Suprapubic skin (tissue), 4 donors: ENCODE results near the gene BDKRB2. TPM values are rescaled to one million over a fixed set of nuclear protein-coding genes. Genes with fewer than 3 reads are reported as not detected.

Source experiments
- DNase-seq, 2 donors: peaks; one replicate each; pipeline ENCODE4 v3.0.0-alpha.2; 2019; ENCODE audit warnings: low spot score in 2 of 2
- H3K27ac ChIP-seq: fragments of 200-600 bp; sonication (generic); one replicate; pipeline ENCODE4 v1.5.1; 2019
- H3K27me3 ChIP-seq: fragments of 200-600 bp; sonication (generic); one replicate; pipeline ENCODE4 v1.5.1; 2019
- H3K36me3 ChIP-seq: fragments of 200-600 bp; sonication (generic); one replicate; pipeline ENCODE4 v1.5.1; 2019
- H3K4me1 ChIP-seq: fragments of 200-600 bp; sonication (generic); one replicate; pipeline ENCODE4 v1.5.1; 2019
- H3K4me3 ChIP-seq: fragments of 200-600 bp; sonication (generic); one replicate; pipeline ENCODE4 v1.5.1; 2019; ENCODE audit warnings: mild to moderate bottlenecking
- H3K9me3 ChIP-seq: fragments of 200-600 bp; sonication (generic); one replicate; pipeline ENCODE4 v1.5.1; 2019
- CTCF ChIP-seq, 2 donors: fragments of 200-600 bp in 1 of 2; fragments of 450-650 bp in 1 of 2; sonication (generic) in 1 of 2; IDR thresholded peaks; one replicate each; pipeline ENCODE4 v1.5.1; 2016 to 2019; ENCODE audit warnings: antibody characterized with exemption in 2 of 2, mild to moderate bottlenecking in 1 of 2, moderate library complexity in 1 of 2
- EP300 ChIP-seq: sonication (generic); formaldehyde crosslinking; IDR thresholded peaks from one replicate; pipeline ENCODE4 v1.6.1; 2017; ENCODE audit warnings: antibody characterized with exemption
- POLR2A ChIP-seq, 2 donors: fragments of 450-650 bp; IDR thresholded peaks; one replicate each; pipeline ENCODE4 v1.6.1; 2017; ENCODE audit warnings: antibody characterized with exemption in 2 of 2, mild to moderate bottlenecking in 2 of 2, moderate library complexity in 2 of 2
- POLR2AphosphoS5 ChIP-seq, 3 donors: sonication (generic); formaldehyde crosslinking; IDR thresholded peaks; one replicate each; pipeline ENCODE4 v1.6.1; 2017; ENCODE audit warnings: antibody characterized with exemption in 3 of 3
- WGBS: methylation state at CpG from one replicate; pipeline ENCODE4 v1.1.5; 2018; 5-methylcytosine and 5-hydroxymethylcytosine counted together
- total RNA-seq, 4 donors: library from RNA; depleted of rRNA; stranded (reverse); fragments of >200 nt; gene quantifications; one replicate each; pipeline ENCODE4 v1.1.0, GENCODE V29; 2016

Gene BDKRB2
- total RNA-seq, 4 donors from 2014 or later: 9.7 to 17.9 (median 14.3) TPM

- whole genome bisulfite sequencing: 71% methylated on average over 10 of the region's 10 CpGs
- Histone ChIP-seq H3K27me3 (no peaks in the 10 kb centered on the region), H3K36me3 (no peaks in the 10 kb centered on the region), H3K9me3 (no peaks in the 10 kb centered on the region), H3K4me3 (no peak overlapping the region), H3K27ac (no peak overlapping the region), H3K4me1 (peaks cover 32% of the 10 kb centered on the region)
- DNase-seq: no peak
- TF ChIP-seq EP300 (no peak), CTCF (IDR thresholded peaks at IDR 0.05) (no peak), POLR2AphosphoS5 (IDR thresholded peaks at IDR 0.05) (no peak), POLR2A (IDR thresholded peaks at IDR 0.05) (no peak)
Measured at GRCh38 chr14:96201965-96202364, 2.7 kb upstream of the BDKRB2 start.

GRCh38 chr14:96202441-96203094 is 2.1 kb upstream of the BDKRB2 start:
- no peaks in the 10 kb centered on the region for H3K36me3 ChIP-seq
- 89% methylated on average over 9 of the region's 11 CpGs for WGBS
- TF ChIP-seq CTCF (IDR thresholded peaks at IDR 0.05) (no peak), POLR2AphosphoS5 (IDR thresholded peaks at IDR 0.05) (no peak), EP300 (no peak), POLR2A (IDR thresholded peaks at IDR 0.05) (no peak)
- no peak overlapping the region for H3K4me3 ChIP-seq
- DNase-seq: no peak
- no peak overlapping the region for H3K27ac ChIP-seq
- no peaks in the 10 kb centered on the region for H3K9me3 ChIP-seq
- peaks cover 35% of the 10 kb centered on the region for H3K4me1 ChIP-seq
- H3K27me3 ChIP-seq: no peaks in the 10 kb centered on the region

GRCh38 chr14:96203116-96203515 is 1.5 kb upstream of the BDKRB2 start:
- no peak overlapping the region for H3K27ac ChIP-seq
- H3K4me3 ChIP-seq: no peak overlapping the region
- H3K9me3 ChIP-seq: no peaks in the 10 kb centered on the region
- TF ChIP-seq CTCF (IDR thresholded peaks at IDR 0.05) (no peak), POLR2AphosphoS5 (IDR thresholded peaks at IDR 0.05) (no peak), POLR2A (IDR thresholded peaks at IDR 0.05) (no peak), EP300 (no peak)
- H3K4me1 ChIP-seq: peaks cover 35% of the 10 kb centered on the region
- DNase-seq: no peak
- no peaks in the 10 kb centered on the region for H3K36me3 ChIP-seq
- 91% methylated on average over 3 of the region's 3 CpGs for WGBS
- no peaks in the 10 kb centered on the region for H3K27me3 ChIP-seq

- Histone ChIP-seq H3K27ac (no peak overlapping the region), H3K9me3 (no peaks in the 10 kb centered on the region), H3K4me1 (peaks cover 35% of the 10 kb centered on the region), H3K36me3 (no peaks in the 10 kb centered on the region), H3K4me3 (peak overlapping the region; percentile 54), H3K27me3 (no peaks in the 10 kb centered on the region)
- DNase-seq: no peak
- WGBS: 86% methylated on average over 1 of the region's 1 CpG
- no peak for TF ChIP-seq POLR2AphosphoS5 (IDR thresholded peaks at IDR 0.05)
- no peak for TF ChIP-seq EP300
- TF ChIP-seq CTCF (IDR thresholded peaks at IDR 0.05): no peak
- TF ChIP-seq POLR2A (IDR thresholded peaks at IDR 0.05): no peak
Measured at GRCh38 chr14:96203635-96204034, 1.0 kb upstream of the BDKRB2 start.

GRCh38 chr14:96205059-96205977 is 679 bp downstream of the BDKRB2 start:
- Histone ChIP-seq H3K4me3 (peak overlapping the region; percentile 54), H3K9me3 (no peaks in the 10 kb centered on the region), H3K27me3 (no peaks in the 10 kb centered on the region), H3K36me3 (no peaks in the 10 kb centered on the region), H3K4me1 (peaks cover 35% of the 10 kb centered on the region), H3K27ac (peak overlapping the region; percentile 77)
- TF ChIP-seq POLR2AphosphoS5 (IDR thresholded peaks at IDR 0.05): no peak
- no peak for TF ChIP-seq CTCF (IDR thresholded peaks at IDR 0.05)
- TF ChIP-seq EP300: no peak
- no peak for TF ChIP-seq POLR2A (IDR thresholded peaks at IDR 0.05)
- no peak for DNase-seq
- 17% methylated on average over 11 of the region's 21 CpGs for WGBS
